Activated CD4-positive, alpha-beta T cell treated with anti-CD3 and anti-CD28 coated beads, Interleukin-2, amount 50 U/mL, for 4 hours (primary cell): ENCODE results near the gene CLDN3.

Experiments
- DNase-seq, 2 experiments: peaks; one replicate each; pipeline ENCODE4 v3.0.0-alpha.2; 2020

The CLDN3 gene

GRCh38 chr7:73770860-73771670 lies 995 bp upstream of the CLDN3 start:
- no peak for DNase-seq

GRCh38 chr7:73769481-73770001 lies 529 bp downstream of the CLDN3 start:
- no peak for DNase-seq

GRCh38 chr7:73768641-73769480 lies 1.2 kb downstream of the CLDN3 start:
- no peak for DNase-seq

- DNase-seq: no peak
These were observed 3.4 kb downstream of the CLDN3 start for GRCh38 chr7:73766556-73767229.

GRCh38 chr7:73762659-73762999 lies 7.4 kb downstream of the CLDN3 start:
- DNase-seq: no peak

GRCh38 chr7:73761854-73762658 lies 8.0 kb downstream of the CLDN3 start:
- DNase-seq: no peak

GRCh38 chr7:73758581-73759138 lies 11.4 kb downstream of the CLDN3 start:
- DNase-seq: no peak

GRCh38 chr7:73749931-73750776 lies 19.9 kb downstream of the CLDN3 start:
- no peak for DNase-seq

GRCh38 chr7:73746378-73746777 lies 23.7 kb downstream of the CLDN3 start:
- DNase-seq: no peak

GRCh38 chr7:73742753-73743641 lies 27.1 kb downstream of the CLDN3 start:
- DNase-seq: no peak

GRCh38 chr7:73742338-73742752 lies 27.7 kb downstream of the CLDN3 start:
- no peak for DNase-seq

- no peak for DNase-seq
These were observed 28.5 kb downstream of the CLDN3 start for GRCh38 chr7:73741600-73741999.

GRCh38 chr7:73740771-73741170 lies 29.3 kb downstream of the CLDN3 start:
- DNase-seq: no peak

GRCh38 chr7:73740212-73740611 lies 29.9 kb downstream of the CLDN3 start:
- DNase-seq: no peak

GRCh38 chr7:73739387-73739767 lies 30.7 kb downstream of the CLDN3 start:
- no peak for DNase-seq

- peak; percentile 98 to 99 for DNase-seq
These were observed 31.3 kb downstream of the CLDN3 start, which contains the start of gene ABHD11 for GRCh38 chr7:73738612-73739386. TSS of gene ABHD11 (minus strand) at chr7:73738802. CDS start at chr7:73738770, 32 bp downstream.

- peak; percentile 57 to 62 for DNase-seq
These were observed 31.9 kb downstream of the CLDN3 start for GRCh38 chr7:73738220-73738611.

- no peak for DNase-seq
These were observed 32.4 kb downstream of the CLDN3 start for GRCh38 chr7:73737491-73738219.
